Neuronal stem cell (in vitro differentiated cells): Measurements from ENCODE around the gene TRIM71.

Source experiments
- DNase-seq: peaks from one replicate; pipeline ENCODE4 v3.0.0-alpha.2; 2013; ENCODE audit warnings: low spot score
- H2AFZ ChIP-seq: one replicate; pipeline ENCODE4 v1.6.1; 2013; ENCODE audit warnings: mild to moderate bottlenecking, low read length, inconsistent platforms
- H2AK5ac ChIP-seq: 2 replicates; pipeline ENCODE4 v1.6.1; 2013; ENCODE audit warnings: low read depth, mild to moderate bottlenecking, inconsistent platforms, low read length, moderate library complexity, mixed read lengths
- H2BK120ac ChIP-seq: 2 replicates; pipeline ENCODE4 v1.6.1; 2013; ENCODE audit warnings: low read depth, mild to moderate bottlenecking, inconsistent platforms, low read length, moderate library complexity, mixed read lengths
- H2BK12ac ChIP-seq: one replicate; pipeline ENCODE4 v1.6.1; 2013; ENCODE audit warnings: low read length, inconsistent platforms
- H2BK15ac ChIP-seq: 2 replicates; pipeline ENCODE4 v1.6.1; 2013; ENCODE audit warnings: mild to moderate bottlenecking, low read length, inconsistent platforms, mixed read lengths
- H2BK5ac ChIP-seq: one replicate; pipeline ENCODE4 v1.6.1; 2013; ENCODE audit warnings: inconsistent platforms, mild to moderate bottlenecking, low read length, moderate library complexity
- H3K14ac ChIP-seq: one replicate; pipeline ENCODE4 v1.6.1; 2013; ENCODE audit warnings: low read length, inconsistent platforms
- H3K18ac ChIP-seq: 2 replicates; pipeline ENCODE4 v1.6.1; 2013; ENCODE audit warnings: low read length, inconsistent platforms
- H3K23ac ChIP-seq: 2 replicates; pipeline ENCODE4 v1.6.1; 2013; ENCODE audit warnings: low read depth, mild to moderate bottlenecking, mixed read lengths, low read length, inconsistent platforms; ENCODE audit not compliant: poor library complexity
- H3K27ac ChIP-seq: replicated peaks from 3 replicates; pipeline ENCODE4 v1.5.1; 2013; ENCODE audit warnings: low read length, inconsistent platforms
- H3K27me3 ChIP-seq, 3 experiments: 2 replicates each; pipeline ENCODE4 v1.6.1; 2013; ENCODE audit warnings: low read length in 3 of 3, mild to moderate bottlenecking in 2 of 3, inconsistent platforms in 1 of 3, low read depth in 1 of 3, mixed read lengths in 1 of 3, moderate library complexity in 1 of 3; ENCODE audit not compliant: control insufficient read depth in 3 of 3, insufficient read depth in 3 of 3
- H3K36me3 ChIP-seq, 2 donors: replicated peaks in 1 of 2; 2 replicates each; pipeline ENCODE4 v1.6.1; 2013; ENCODE audit warnings: low read length in 2 of 2; ENCODE audit not compliant: control insufficient read depth in 2 of 2, insufficient read depth in 2 of 2
- H3K4ac ChIP-seq: 2 replicates; pipeline ENCODE4 v1.6.1; 2013; ENCODE audit warnings: inconsistent platforms, mild to moderate bottlenecking, low read length, moderate library complexity
- H3K4me1 ChIP-seq, 2 donors: 1 replicate in 1 of 2; 2 replicates in 1 of 2; pipeline ENCODE4 v1.6.1; 2013; ENCODE audit warnings: low read length in 2 of 2, low read depth in 1 of 2; ENCODE audit not compliant: control insufficient read depth in 2 of 2, insufficient read depth in 1 of 2
- H3K4me2 ChIP-seq: one replicate; pipeline ENCODE4 v1.6.1; 2013; ENCODE audit warnings: mild to moderate bottlenecking, low read length, inconsistent platforms; ENCODE audit not compliant: insufficient read depth, poor library complexity, severe bottlenecking
- H3K4me3 ChIP-seq, 2 donors: 2 replicates each; pipeline ENCODE4 v1.5.1; 2013; ENCODE audit warnings: low read length in 2 of 2, mild to moderate bottlenecking in 2 of 2, inconsistent platforms in 1 of 2, moderate library complexity in 1 of 2
- H3K79me1 ChIP-seq: one replicate; pipeline ENCODE4 v1.6.1; 2013; ENCODE audit warnings: low read depth, mild to moderate bottlenecking, inconsistent platforms, low read length, moderate library complexity
- H3K9ac ChIP-seq: one replicate; pipeline ENCODE4 v1.6.1; 2013; ENCODE audit warnings: mild to moderate bottlenecking, low read depth, low read length, inconsistent platforms; ENCODE audit not compliant: poor library complexity
- H3K9me3 ChIP-seq, 2 donors: replicated peaks in 1 of 2; 2 replicates each; pipeline versions ENCODE3 to v1.6.1; 2013; ENCODE audit warnings: low read length in 2 of 2, mild to moderate bottlenecking in 2 of 2, inconsistent platforms in 1 of 2, low read depth in 1 of 2, mixed read lengths in 1 of 2, moderate library complexity in 1 of 2; ENCODE audit not compliant: control insufficient read depth in 2 of 2, insufficient read depth in 1 of 2
- H4K8ac ChIP-seq: one replicate; pipeline ENCODE4 v1.6.1; 2013; ENCODE audit warnings: low read depth, mild to moderate bottlenecking, inconsistent platforms, low read length, moderate library complexity
- H4K91ac ChIP-seq: one replicate; pipeline ENCODE4 v1.6.1; 2013; ENCODE audit warnings: low read length, low read depth, mild to moderate bottlenecking, inconsistent platforms; ENCODE audit not compliant: poor library complexity
- WGBS, 2 donors: extraction: QIAGEN DNeasy Blood & Tissue Kit; methylation state at CpG; one replicate each; pipeline ENCODE4 v1.1.7; 2013; ENCODE audit warnings: missing lambda C conversion rate in 2 of 2, mixed read lengths in 1 of 2; ENCODE audit not compliant: insufficient read length in 2 of 2, insufficient replicate concordance in 1 of 2; ENCODE audit errors: extremely low coverage in 2 of 2; 5-methylcytosine and 5-hydroxymethylcytosine counted together

TRIM71 gene

GRCh38 chr3:32866533-32866932 lies 48.7 kb downstream of the TRIM71 start:
- peaks cover 1% of the 10 kb centered on the region for H3K79me1 ChIP-seq
- no peak overlapping the region for H3K14ac ChIP-seq
- no peak overlapping the region for H2AFZ ChIP-seq
- H3K4me2 ChIP-seq: no peak overlapping the region
- no peak overlapping the region for H2BK15ac ChIP-seq
- H3K23ac ChIP-seq: no peak overlapping the region
- H3K27me3 ChIP-seq: no peaks in the 10 kb centered on the region
- no peak for DNase-seq
- H3K36me3 ChIP-seq: peaks cover 0 to 26% of the 10 kb centered on the region in 2 donors
- no peak overlapping the region for H3K9ac ChIP-seq
- no peak overlapping the region for H2BK12ac ChIP-seq
- H3K4me3 ChIP-seq: no peak overlapping the region
- no peaks in the 10 kb centered on the region for H3K9me3 ChIP-seq
- H2AK5ac ChIP-seq: no peak overlapping the region
- no CpG with 5 or more reads among the region's 5 CpGs for WGBS, 2 donors
- no peak overlapping the region for H4K91ac ChIP-seq
- H2BK5ac ChIP-seq: no peak overlapping the region
- no peak overlapping the region for H3K27ac ChIP-seq
- H2BK120ac ChIP-seq: no peak overlapping the region
- no peak overlapping the region for H3K18ac ChIP-seq
- H3K4me1 ChIP-seq: peaks cover 54 to 55% of the 10 kb centered on the region in 2 donors
- H4K8ac ChIP-seq: no peak overlapping the region
- no peak overlapping the region for H3K4ac ChIP-seq

- peaks cover 51 to 54% of the 10 kb centered on the region in 2 donors for H3K4me1 ChIP-seq
Observed at GRCh38 chr3:32867954-32868353, 50.2 kb downstream of the TRIM71 start.

GRCh38 chr3:32868719-32869512 lies 51.1 kb downstream of the TRIM71 start:
- Histone ChIP-seq H3K36me3 (peaks cover 4 to 32% of the 10 kb centered on the region in 2 donors), H2BK120ac (no peak overlapping the region), H3K79me1 (peaks cover 7% of the 10 kb centered on the region), H4K91ac (no peak overlapping the region), H2AFZ (peak overlapping the region; percentile 8), H3K27ac (peak overlapping the region; percentile 86), H2BK15ac (no peak overlapping the region), H3K4ac (no peak overlapping the region), H3K27me3 (no peaks in the 10 kb centered on the region), H3K18ac (peak overlapping the region; percentile 20), H3K4me2 (no peak overlapping the region), H2BK5ac (no peak overlapping the region), H3K9ac (no peak overlapping the region), H2BK12ac (no peak overlapping the region), H3K9me3 (no peaks in the 10 kb centered on the region), H3K14ac (no peak overlapping the region), H3K4me3 (no peak overlapping the region), H2AK5ac (no peak overlapping the region), H3K4me1 (peaks cover 51 to 59% of the 10 kb centered on the region in 2 donors), H3K23ac (no peak overlapping the region), H4K8ac (no peak overlapping the region)
- WGBS, 2 donors: no CpG with 5 or more reads among the region's 7 CpGs
- DNase-seq: no peak

More at GRCh38 chr3:32867954-32868353, 50.2 kb downstream of the TRIM71 start:
- no peak overlapping the region for H3K18ac ChIP-seq
- no peak overlapping the region for H4K91ac ChIP-seq
- H3K27ac ChIP-seq: peak overlapping the region; percentile 20
- peaks cover 0 to 22% of the 10 kb centered on the region in 2 donors for H3K36me3 ChIP-seq
- no peak overlapping the region for H3K4ac ChIP-seq
- H2AFZ ChIP-seq: no peak overlapping the region
- H2BK12ac ChIP-seq: no peak overlapping the region
- H2AK5ac ChIP-seq: no peak overlapping the region
- no peaks in the 10 kb centered on the region for H3K27me3 ChIP-seq
- no peak overlapping the region for H3K4me2 ChIP-seq
- H2BK15ac ChIP-seq: no peak overlapping the region
- peaks cover 1% of the 10 kb centered on the region for H3K79me1 ChIP-seq
- H4K8ac ChIP-seq: no peak overlapping the region
- H3K9me3 ChIP-seq: no peaks in the 10 kb centered on the region
- H3K9ac ChIP-seq: no peak overlapping the region
- H3K23ac ChIP-seq: no peak overlapping the region
- H3K14ac ChIP-seq: no peak overlapping the region
- no peak for DNase-seq
- H2BK120ac ChIP-seq: no peak overlapping the region
- H2BK5ac ChIP-seq: no peak overlapping the region
- no peak overlapping the region for H3K4me3 ChIP-seq
- WGBS, 2 donors: no CpG with 5 or more reads among the region's 5 CpGs

GRCh38 chr3:32869513-32870047 lies 51.8 kb downstream of the TRIM71 start:
- Histone ChIP-seq H3K4ac (no peak overlapping the region), H2AFZ (peak overlapping the region; percentile 8), H3K4me2 (no peak overlapping the region), H2BK120ac (no peak overlapping the region), H2BK15ac (no peak overlapping the region), H3K4me3 (no peak overlapping the region), H3K23ac (no peak overlapping the region), H4K8ac (no peak overlapping the region), H3K9me3 (no peaks in the 10 kb centered on the region), H3K9ac (no peak overlapping the region), H2AK5ac (no peak overlapping the region), H2BK12ac (no peak overlapping the region), H3K27ac (peak overlapping the region; percentile 86), H2BK5ac (no peak overlapping the region), H3K4me1 (peaks cover 51 to 54% of the 10 kb centered on the region in 2 donors), H3K14ac (no peak overlapping the region), H4K91ac (no peak overlapping the region), H3K18ac (no peak overlapping the region), H3K27me3 (no peaks in the 10 kb centered on the region), H3K36me3 (peaks cover 7 to 32% of the 10 kb centered on the region in 2 donors), H3K79me1 (peaks cover 7% of the 10 kb centered on the region)
- DNase-seq: peak; percentile 94
- no CpG with 5 or more reads among the region's 15 CpGs for WGBS, 2 donors
